HFFc6 (cell line): ENCODE data around the gene PYGO2. TPM values are rescaled to one million over a fixed set of nuclear protein-coding genes. Genes with fewer than 3 reads are reported as not detected.
A peak's percentile ranks its signal among the peaks of the same experiment; 100 is the strongest.
"Not testable (repeated sequence)": the region's sequence is repeated elsewhere in the genome, so short reads cannot be mapped to it uniquely, and the experiment has no call there.

Source experiments
- DNase-seq: peaks from one replicate; pipeline ENCODE4 v3.0.0-alpha.2; 2018
- H3K27ac Mint-ChIP-seq: 2 replicates; pipeline ENCODE4 v1.8.0; 2020; ENCODE audit warnings: mild to moderate bottlenecking, mixed read lengths
- H3K27me3 Mint-ChIP-seq: 2 replicates; pipeline ENCODE4 v1.8.0; 2021; ENCODE audit warnings: mild to moderate bottlenecking, moderate library complexity, mixed read lengths; ENCODE audit not compliant: insufficient read depth
- H3K36me3 Mint-ChIP-seq: 2 replicates; pipeline ENCODE4 v1.8.0; 2021; ENCODE audit warnings: low read depth, mixed read lengths
- H3K4me1 Mint-ChIP-seq: 2 replicates; pipeline ENCODE4 v1.8.0; 2020; ENCODE audit warnings: low read depth, mixed read lengths
- H3K4me3 Mint-ChIP-seq: 2 replicates; pipeline ENCODE4 v1.8.0; 2020; ENCODE audit warnings: mild to moderate bottlenecking, moderate library complexity, mixed read lengths
- H3K9me3 Mint-ChIP-seq: 2 replicates; pipeline ENCODE4 v1.8.0; 2020; ENCODE audit warnings: mild to moderate bottlenecking, mixed read lengths
- total RNA-seq, 6 experiments: library from RNA; stranded (reverse); fragmentation: NEBNext Ultra II Directional; extraction: Animal tissue kit (Norgen Biotek cat#: 25700); gene quantifications; 2 replicates in 1 of 6; 3 replicates in 5 of 6; pipeline ENCODE4 v1.2.3, GENCODE V29; 2021
- TF ChIP-seq, protein P1 (sequence below): fragments of 200-600 bp; sonication (generic); IDR thresholded peaks from 2 replicates; pipeline ENCODE4 v1.5.0; 2021; ENCODE audit warnings: antibody characterized with exemption, mild to moderate bottlenecking

The PYGO2 gene
- total RNA-seq, 6 experiments from 2014 or later, result 19.9 to 23.7 (median 21.3) TPM

- H3K4me1 Mint-ChIP-seq, result peaks cover 12% of the 10 kb centered on the region
- no peak for DNase-seq
- TF ChIP-seq, protein P1, sequence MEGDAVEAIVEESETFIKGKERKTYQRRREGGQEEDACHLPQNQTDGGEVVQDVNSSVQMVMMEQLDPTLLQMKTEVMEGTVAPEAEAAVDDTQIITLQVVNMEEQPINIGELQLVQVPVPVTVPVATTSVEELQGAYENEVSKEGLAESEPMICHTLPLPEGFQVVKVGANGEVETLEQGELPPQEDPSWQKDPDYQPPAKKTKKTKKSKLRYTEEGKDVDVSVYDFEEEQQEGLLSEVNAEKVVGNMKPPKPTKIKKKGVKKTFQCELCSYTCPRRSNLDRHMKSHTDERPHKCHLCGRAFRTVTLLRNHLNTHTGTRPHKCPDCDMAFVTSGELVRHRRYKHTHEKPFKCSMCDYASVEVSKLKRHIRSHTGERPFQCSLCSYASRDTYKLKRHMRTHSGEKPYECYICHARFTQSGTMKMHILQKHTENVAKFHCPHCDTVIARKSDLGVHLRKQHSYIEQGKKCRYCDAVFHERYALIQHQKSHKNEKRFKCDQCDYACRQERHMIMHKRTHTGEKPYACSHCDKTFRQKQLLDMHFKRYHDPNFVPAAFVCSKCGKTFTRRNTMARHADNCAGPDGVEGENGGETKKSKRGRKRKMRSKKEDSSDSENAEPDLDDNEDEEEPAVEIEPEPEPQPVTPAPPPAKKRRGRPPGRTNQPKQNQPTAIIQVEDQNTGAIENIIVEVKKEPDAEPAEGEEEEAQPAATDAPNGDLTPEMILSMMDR, result no peak
- H3K36me3 Mint-ChIP-seq, result peaks cover 8% of the 10 kb centered on the region; the same call in 1 of the 2 replicates
- no peaks in the 10 kb centered on the region for H3K27me3 Mint-ChIP-seq
- no peaks in the 10 kb centered on the region for H3K9me3 Mint-ChIP-seq
- no peak overlapping the region for H3K4me3 Mint-ChIP-seq
- H3K27ac Mint-ChIP-seq, result no peak overlapping the region
Observed at GRCh38 chr1:154982341-154982740, 20.8 kb upstream of the PYGO2 start.

- Mint-ChIP-seq H3K4me1 (peaks cover 6% of the 10 kb centered on the region), H3K4me3 (no peak overlapping the region), H3K9me3 (no peaks in the 10 kb centered on the region), H3K27me3 (no peaks in the 10 kb centered on the region), H3K27ac (no peak overlapping the region; the same call in 1 of the 2 replicates), H3K36me3 (peaks cover 8% of the 10 kb centered on the region; the same call in 1 of the 2 replicates)
- DNase-seq, result no peak
- TF ChIP-seq, protein P1, result no peak
Observed at GRCh38 chr1:154978360-154978759, 16.8 kb upstream of the PYGO2 start.

GRCh38 chr1:154977762-154978161 is 16.2 kb upstream of the PYGO2 start:
- not testable (repeated sequence) for H3K4me1 Mint-ChIP-seq, H3K27ac Mint-ChIP-seq, H3K36me3 Mint-ChIP-seq, H3K27me3 Mint-ChIP-seq, H3K9me3 Mint-ChIP-seq, H3K4me3 Mint-ChIP-seq, DNase-seq

- peak; percentile 47 for DNase-seq
- no peaks in the 10 kb centered on the region for H3K9me3 Mint-ChIP-seq
- H3K4me3 Mint-ChIP-seq, result no peak overlapping the region
- TF ChIP-seq, protein P1, result no peak
- H3K27ac Mint-ChIP-seq, result no peak overlapping the region
- H3K4me1 Mint-ChIP-seq, result peaks cover 6% of the 10 kb centered on the region
- H3K36me3 Mint-ChIP-seq, result peaks cover 20% of the 10 kb centered on the region
- peaks cover 2% of the 10 kb centered on the region; the same call in 1 of the 2 replicates for H3K27me3 Mint-ChIP-seq
Observed at GRCh38 chr1:154975409-154976059, 14.0 kb upstream of the PYGO2 start.

- no peak overlapping the region for H3K27ac Mint-ChIP-seq
- H3K4me3 Mint-ChIP-seq, result no peak overlapping the region
- peaks cover 20% of the 10 kb centered on the region for H3K36me3 Mint-ChIP-seq
- H3K9me3 Mint-ChIP-seq, result no peaks in the 10 kb centered on the region
- TF ChIP-seq, protein P1, result no peak
- H3K27me3 Mint-ChIP-seq, result peaks cover 2% of the 10 kb centered on the region; the same call in 1 of the 2 replicates
- peak; percentile 89 for DNase-seq
- peaks cover 6% of the 10 kb centered on the region for H3K4me1 Mint-ChIP-seq
Observed at GRCh38 chr1:154974808-154975408, 13.3 kb upstream of the PYGO2 start.

DNA sequence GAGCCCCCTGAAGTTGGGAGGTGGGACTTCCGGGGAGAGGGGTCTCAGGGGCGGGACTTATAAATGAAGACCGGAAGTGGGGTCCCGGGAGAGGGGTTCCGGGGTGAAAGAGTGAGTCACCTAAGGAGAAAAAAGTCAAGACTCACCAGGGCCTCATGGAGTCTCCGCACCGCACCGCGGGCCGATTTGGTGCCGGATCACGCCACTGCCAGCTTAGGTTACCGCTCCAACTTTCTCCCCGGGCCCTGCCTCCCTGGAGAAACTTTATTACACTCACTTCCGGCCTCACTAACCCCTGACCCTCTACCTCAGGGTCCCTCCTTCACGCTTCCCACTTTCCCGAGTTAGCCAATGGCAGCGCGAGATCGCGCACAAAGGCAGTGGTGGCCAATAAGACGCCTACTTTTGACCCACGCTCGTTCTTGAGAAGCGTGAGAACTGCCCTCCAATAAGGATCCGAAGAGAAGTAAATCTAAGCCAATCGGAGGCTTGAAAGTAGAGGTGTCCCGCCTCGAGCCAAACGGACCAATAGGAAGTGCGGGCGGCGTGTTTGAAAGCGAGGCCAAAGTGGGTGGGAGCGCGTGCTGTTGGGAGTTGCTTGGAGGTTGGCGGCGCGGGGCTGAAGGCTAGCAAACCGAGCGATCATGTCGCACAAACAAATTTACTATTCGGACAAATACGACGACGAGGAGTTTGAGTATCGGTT is 12.7 kb upstream of the PYGO2 start, which contains the start of gene CKS1B:
Gene CKS1B (plus strand): TSS at position 580 of the 706 bp plus-strand sequence. CDS start 65 bp downstream, at position 645.
- TF ChIP-seq, protein P1, result no peak
- Mint-ChIP-seq H3K27ac (no peak within 1 kb of the TSS), H3K4me1 (peaks cover 6% of the 10 kb centered on the region), H3K4me3 (no peak within 1 kb of the TSS), H3K27me3 (peaks cover 2% of the 10 kb centered on the region; the same call in 1 of the 2 replicates), H3K36me3 (peaks cover 21% of the 10 kb centered on the region), H3K9me3 (no peaks in the 10 kb centered on the region)
- DNase-seq, result peak; percentile 100
